GM19397 (cell line): Measurements from ENCODE around the gene ABHD10.
"Not testable (repeated sequence)": the region's sequence is repeated elsewhere in the genome, so short reads cannot be mapped to it uniquely, and the experiment has no call there.

Experiments
- ATAC-seq: cut with Tn5 transposase; IDR thresholded peaks from one replicate; pipeline ENCODE4 v1.9.1; 2021; ENCODE audit warnings: mild to moderate bottlenecking, moderate library complexity; ENCODE audit not compliant: unreplicated experiment

ABHD10 gene

GRCh38 chr3:112020674-112021085 is 41.9 kb downstream of the ABHD10 start:
- ATAC-seq = no peak

- no peak for ATAC-seq
Observed at GRCh38 chr3:112027142-112027541, 48.3 kb downstream of the ABHD10 start.

DNA sequence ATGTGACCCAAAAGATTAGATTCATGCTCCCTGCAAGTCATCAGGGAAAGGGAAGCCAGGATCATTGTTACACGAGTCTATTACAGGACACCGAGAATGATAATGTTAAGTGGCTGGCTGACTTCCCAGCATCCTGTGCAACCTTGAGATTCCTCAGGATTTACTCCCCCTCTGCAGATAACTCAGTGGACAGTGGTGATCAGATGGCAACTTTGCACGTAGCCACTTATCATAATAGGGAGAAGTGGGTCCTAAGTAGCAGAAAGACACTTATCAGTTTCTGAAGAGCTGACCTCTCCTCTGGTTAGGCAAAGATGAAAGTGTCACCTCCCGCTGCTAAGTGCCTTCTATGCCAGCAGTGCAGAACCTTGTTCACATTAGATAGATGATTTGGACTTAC is 49.0 kb downstream of the ABHD10 start:
- no peak for ATAC-seq

GRCh38 chr3:112030901-112031300 is 52.1 kb downstream of the ABHD10 start:
- no peak for ATAC-seq

DNA sequence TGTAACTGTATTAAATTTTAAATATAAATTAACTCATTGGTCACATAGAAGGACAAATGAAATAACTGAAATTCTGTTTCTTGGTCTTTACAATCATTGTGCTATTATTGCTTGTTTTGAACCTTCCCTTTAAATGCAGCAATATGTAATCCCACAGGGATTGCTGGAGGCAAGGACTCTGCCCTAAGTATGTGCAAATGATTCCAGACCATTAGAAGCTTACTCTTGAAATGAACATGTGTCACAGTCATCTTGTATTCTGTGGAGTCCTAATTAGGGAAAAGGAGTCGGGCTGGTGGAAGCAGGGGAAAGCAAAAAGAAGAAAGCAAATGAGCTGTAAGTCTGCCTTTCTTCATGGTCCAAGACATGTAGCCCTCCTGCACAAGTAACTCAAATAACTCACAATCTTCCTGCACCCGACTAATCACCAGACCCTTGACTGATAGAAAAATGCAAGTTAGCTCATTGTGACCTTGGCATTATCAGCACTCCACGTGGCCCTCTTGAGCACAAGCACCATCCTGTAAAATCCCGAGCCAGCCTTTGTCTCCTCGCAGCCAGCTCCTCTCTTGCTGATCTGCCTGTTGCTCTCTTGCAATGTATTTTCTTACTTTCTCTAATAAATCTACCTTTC is 53.4 kb downstream of the ABHD10 start:
- no peak for ATAC-seq

DNA sequence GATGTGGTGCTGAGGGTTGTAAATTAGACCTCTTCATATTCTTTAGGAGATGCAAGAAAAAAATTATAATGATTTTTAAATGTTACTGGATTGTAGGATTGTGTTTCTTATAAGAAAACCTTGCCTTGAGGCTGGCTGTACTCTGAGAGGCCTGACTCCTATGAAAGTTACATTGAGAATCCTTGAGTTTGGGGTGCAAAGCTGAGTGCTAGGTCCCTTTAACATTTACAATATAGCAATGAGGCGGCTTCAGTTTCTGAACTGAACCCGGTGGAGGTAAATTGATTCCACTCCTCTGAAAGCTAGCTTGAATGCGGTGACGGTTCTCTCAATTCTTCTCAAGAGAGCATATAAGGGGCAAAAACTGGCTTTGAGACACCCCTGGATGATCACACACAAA is 55.6 kb downstream of the ABHD10 start, which contains the start of gene TMPRSS7:
TSS of gene TMPRSS7 (plus strand) at position 301 of the 400 bp plus-strand sequence. CDS start 110 bp downstream, outside the sequence.
- no peak for ATAC-seq

- no peak for ATAC-seq
Observed at GRCh38 chr3:112035241-112035640, 56.4 kb downstream of the ABHD10 start.

DNA sequence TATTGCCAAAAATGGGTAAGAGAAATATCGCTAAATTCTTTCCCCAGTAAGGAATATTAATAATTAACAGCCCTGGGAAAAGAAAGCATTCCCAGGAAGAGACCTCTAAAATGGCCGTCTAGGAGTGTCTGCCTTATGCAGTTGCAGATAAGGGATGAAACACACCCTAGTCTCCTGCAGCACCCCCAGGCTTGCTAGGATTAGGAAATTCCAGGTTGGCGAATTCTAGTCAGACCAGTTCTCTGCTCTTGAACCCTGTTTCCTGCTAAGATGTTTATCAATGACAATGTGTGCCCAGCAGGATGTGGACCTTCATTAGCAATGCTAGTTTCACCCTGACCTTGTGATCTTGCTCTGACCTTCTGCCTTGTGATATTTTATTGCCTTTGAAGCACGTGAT is 58.4 kb downstream of the ABHD10 start:
- ATAC-seq = not testable (repeated sequence)

DNA sequence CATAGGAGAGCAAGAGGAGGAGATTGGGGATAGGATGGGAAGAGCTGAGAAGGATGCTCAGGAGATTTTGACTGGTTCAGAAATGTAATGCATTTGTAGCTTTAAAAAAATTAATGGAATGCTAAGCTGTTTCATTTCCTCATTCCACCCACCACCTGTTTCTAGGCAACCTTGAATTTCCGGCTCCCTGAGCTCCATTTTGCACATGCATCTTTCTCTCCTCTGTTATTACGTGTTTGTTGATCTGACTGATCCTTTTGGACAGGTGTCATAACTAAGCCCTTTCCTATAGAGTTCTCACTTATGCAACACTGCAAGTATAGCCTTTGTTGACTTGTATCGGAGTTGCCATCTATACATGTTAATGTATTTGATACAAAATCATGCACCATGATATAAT is 60.0 kb downstream of the ABHD10 start:
- ATAC-seq = no peak

DNA sequence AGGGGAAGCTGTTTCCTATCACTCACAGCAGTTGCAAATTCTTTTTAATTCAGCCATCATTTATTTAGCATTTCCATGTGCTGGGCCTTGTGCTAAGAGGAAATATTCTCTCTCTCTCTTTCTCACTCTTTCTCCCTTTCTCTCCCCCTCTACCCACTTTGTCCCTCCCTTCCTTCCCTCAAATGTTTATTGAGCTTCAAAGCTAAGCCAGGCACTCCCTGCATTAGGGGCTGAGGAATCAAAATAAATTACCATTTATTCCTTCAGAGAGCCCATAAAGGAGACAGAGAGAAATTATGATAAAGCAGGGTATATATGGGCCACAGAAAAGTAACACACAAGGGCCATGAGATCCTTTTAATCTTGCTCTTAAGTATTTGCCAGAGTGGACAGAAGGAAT is 62.5 kb downstream of the ABHD10 start:
- no peak for ATAC-seq

GRCh38 chr3:112042842-112043280 is 64.0 kb downstream of the ABHD10 start:
- no peak for ATAC-seq
